ENCODE results near the gene RBM34.
"Not testable (repeated sequence)": the region's sequence is repeated elsewhere in the genome, so short reads cannot be mapped to it uniquely, and the experiment has no call there.

RBM34 gene

DNA sequence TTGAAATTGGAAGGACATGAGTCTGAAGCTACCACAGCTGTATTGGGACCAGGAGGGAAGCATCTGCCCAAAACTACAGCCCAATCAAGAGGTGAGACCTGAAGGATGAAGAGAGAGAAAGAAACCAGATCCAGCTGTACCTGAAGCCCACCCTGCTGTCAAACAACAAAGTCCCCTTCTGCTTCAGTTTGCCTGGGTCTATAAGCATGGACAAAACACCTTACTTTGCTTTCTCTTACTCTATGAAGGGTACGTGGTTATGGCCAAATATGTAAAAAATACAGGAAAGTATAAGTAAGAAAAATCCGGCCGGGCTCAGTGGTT is 58.8 kb downstream of the RBM34 start:
- DNase-seq = no peak
- Histone ChIP-seq H3K27ac (no peak overlapping the region), H3K4me3 (ENCODE audit: low read depth, low read length) (no peak overlapping the region), H3K27me3 (replicated peaks) (no peaks in the 10 kb centered on the region), H3K36me3 (replicated peaks) (peaks cover under 1% of the 10 kb centered on the region)
- TF ChIP-seq, protein P1, sequence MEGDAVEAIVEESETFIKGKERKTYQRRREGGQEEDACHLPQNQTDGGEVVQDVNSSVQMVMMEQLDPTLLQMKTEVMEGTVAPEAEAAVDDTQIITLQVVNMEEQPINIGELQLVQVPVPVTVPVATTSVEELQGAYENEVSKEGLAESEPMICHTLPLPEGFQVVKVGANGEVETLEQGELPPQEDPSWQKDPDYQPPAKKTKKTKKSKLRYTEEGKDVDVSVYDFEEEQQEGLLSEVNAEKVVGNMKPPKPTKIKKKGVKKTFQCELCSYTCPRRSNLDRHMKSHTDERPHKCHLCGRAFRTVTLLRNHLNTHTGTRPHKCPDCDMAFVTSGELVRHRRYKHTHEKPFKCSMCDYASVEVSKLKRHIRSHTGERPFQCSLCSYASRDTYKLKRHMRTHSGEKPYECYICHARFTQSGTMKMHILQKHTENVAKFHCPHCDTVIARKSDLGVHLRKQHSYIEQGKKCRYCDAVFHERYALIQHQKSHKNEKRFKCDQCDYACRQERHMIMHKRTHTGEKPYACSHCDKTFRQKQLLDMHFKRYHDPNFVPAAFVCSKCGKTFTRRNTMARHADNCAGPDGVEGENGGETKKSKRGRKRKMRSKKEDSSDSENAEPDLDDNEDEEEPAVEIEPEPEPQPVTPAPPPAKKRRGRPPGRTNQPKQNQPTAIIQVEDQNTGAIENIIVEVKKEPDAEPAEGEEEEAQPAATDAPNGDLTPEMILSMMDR (IDR thresholded peaks at IDR 0.05; ENCODE audit: low read depth, low read length, missing control alignments) = no peak
- in situ Hi-C loops (cut with HindIII; ENCODE audit: low pct_ligation_motif_present, low sequenced_read_pairs) = no loop called here

DNA sequence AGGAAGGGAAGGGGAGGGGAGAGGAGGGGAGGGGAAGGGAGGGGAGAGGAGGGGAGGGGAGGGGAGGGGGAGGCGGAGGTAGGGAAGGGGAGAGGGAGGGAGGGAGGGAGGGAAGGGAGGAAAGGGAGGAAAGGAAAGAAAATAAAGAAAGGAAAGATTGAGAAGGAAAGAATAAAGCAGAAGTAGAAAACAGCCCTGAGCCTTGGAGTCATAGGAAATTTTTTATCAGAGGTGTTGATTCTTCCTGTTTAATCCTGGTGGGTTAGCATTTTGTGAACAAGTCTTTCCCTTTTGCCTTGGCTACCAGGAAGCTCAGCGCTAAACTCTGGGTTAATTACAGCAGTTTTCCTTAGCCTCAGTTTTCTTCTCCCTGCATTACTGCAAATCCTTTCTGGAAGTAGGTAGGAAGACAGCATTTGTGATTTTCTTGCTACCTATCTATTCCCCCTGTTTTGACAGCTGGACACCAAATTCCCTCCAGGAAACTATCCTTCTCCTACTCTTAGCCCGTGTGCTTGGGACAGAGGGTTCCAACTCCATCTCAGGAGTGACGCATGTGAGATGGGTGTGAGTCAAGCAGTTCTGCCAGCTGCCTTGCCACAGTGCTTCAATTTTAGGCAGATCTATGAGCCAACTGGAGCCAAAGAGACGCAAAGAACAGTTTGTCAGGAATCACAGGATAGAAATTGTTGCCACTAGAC is 59.3 kb downstream of the RBM34 start:
- no peaks in the 10 kb centered on the region for H3K27me3 ChIP-seq (replicated peaks)

DNA sequence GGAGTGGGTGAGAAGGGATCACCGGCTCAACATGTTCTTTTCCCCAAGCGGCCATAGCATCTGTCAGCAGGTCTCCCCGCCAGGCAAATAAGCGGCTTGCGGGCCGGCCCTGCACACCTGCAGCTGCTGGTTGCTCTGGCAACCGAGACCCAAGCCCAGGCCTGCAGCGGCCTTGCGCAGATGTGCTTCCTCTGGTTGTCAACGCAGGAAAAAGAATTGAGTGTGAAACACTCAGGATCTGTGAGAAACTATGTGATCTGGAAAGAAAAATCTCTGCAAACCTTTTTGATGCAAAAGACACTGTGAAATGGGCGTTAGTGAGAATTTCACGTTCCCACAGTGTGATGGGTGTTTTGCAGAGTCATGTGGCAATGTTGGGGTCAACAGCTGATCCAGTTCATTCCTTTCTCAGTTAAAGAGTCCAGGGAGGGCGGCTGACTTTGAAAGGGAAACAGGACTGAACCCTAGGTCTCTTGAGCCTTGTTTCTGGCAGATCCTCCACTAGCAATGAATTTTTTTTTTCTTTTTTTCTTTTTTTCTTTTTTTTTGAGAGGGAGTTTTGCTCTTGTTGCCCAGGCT is 60.8 kb downstream of the RBM34 start:
- TF ChIP-seq, protein P1 (IDR thresholded peaks at IDR 0.05; ENCODE audit: low read depth, low read length, missing control alignments) = no peak
- in situ Hi-C loops (cut with HindIII; ENCODE audit: low pct_ligation_motif_present, low sequenced_read_pairs) = no loop called here
- H3K36me3 ChIP-seq (replicated peaks) = no peaks in the 10 kb centered on the region

More for the DNA sequence above, 59.3 kb downstream of the RBM34 start:
- in situ Hi-C loops (cut with HindIII; ENCODE audit: low pct_ligation_motif_present, low sequenced_read_pairs) = no loop called here
- Histone ChIP-seq H3K4me3 (ENCODE audit: low read depth, low read length) (no peak overlapping the region), H3K27ac (no peak overlapping the region), H3K36me3 (replicated peaks) (no peaks in the 10 kb centered on the region)
- TF ChIP-seq, protein P1 (IDR thresholded peaks at IDR 0.05; ENCODE audit: low read depth, low read length, missing control alignments) = no peak
- DNase-seq = no peak

DNA sequence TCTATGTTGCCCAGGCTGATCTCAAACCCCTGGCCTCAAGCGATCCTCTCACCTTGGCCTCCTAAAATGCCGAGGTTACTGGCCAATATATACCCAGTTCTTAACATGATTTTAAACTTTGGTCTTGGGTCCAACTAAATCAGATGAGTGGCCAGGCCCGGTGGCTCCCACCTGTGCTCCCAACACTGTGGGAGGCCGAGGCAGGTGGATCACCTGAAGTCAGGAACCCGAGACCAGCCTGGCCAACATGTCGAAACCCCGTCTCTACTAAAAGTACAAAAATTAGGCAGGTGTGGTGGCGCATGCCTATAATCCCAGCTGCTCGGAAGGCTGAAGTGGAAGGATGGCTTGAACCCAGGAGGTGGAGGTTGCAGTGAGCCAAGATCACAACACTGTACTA is 62.1 kb downstream of the RBM34 start:
- TF ChIP-seq, protein P1 (IDR thresholded peaks at IDR 0.05; ENCODE audit: low read depth, low read length, missing control alignments) = no peak
- no peak for DNase-seq
- Histone ChIP-seq H3K4me3 (ENCODE audit: low read depth, low read length) (no peak overlapping the region), H3K27ac (no peak overlapping the region), H3K27me3 (replicated peaks) (no peaks in the 10 kb centered on the region), H3K36me3 (replicated peaks) (no peaks in the 10 kb centered on the region)
- in situ Hi-C loops (cut with HindIII; ENCODE audit: low pct_ligation_motif_present, low sequenced_read_pairs) = loop anchor here (25.0 kb wide), 2 partner anchors 512 to 612 kb away; partner anchors contain the start of gene TARBP1

More for the DNA sequence above, 60.8 kb downstream of the RBM34 start:
- no peak overlapping the region for H3K27ac ChIP-seq
- no peak for DNase-seq
- H3K4me3 ChIP-seq (ENCODE audit: low read depth, low read length) = no peak overlapping the region
- H3K27me3 ChIP-seq (replicated peaks) = no peaks in the 10 kb centered on the region

DNA sequence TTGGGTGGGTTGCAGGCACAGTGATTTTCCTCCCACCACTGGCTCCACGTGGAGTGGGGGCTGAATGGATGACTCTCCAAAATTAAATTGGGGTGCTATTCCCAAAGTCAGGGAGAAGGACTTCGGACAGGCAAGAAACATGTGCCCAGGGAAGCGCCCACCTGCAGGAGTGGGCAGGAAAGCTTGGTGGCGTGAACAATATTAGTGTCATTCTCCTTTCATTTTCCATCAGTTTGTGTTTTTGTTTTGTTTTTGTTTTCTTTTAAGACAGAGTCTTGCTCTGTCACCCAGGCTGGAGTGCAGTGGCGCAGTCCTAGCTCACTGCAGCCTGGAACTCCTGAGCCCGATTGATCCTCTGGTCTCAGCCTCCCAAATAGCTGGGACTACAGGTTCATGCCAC is 62.5 kb downstream of the RBM34 start:
- H3K27ac ChIP-seq = no peak overlapping the region
- TF ChIP-seq, protein P1 (IDR thresholded peaks at IDR 0.05; ENCODE audit: low read depth, low read length, missing control alignments) = no peak
- in situ Hi-C loops (cut with HindIII; ENCODE audit: low pct_ligation_motif_present, low sequenced_read_pairs) = loop anchor here (25.0 kb wide), 2 partner anchors 511 to 611 kb away; partner anchors contain the start of gene TARBP1
- no peaks in the 10 kb centered on the region for H3K36me3 ChIP-seq (replicated peaks)
- no peak for DNase-seq
- H3K27me3 ChIP-seq (replicated peaks) = no peaks in the 10 kb centered on the region
- no peak overlapping the region for H3K4me3 ChIP-seq (ENCODE audit: low read depth, low read length)

DNA sequence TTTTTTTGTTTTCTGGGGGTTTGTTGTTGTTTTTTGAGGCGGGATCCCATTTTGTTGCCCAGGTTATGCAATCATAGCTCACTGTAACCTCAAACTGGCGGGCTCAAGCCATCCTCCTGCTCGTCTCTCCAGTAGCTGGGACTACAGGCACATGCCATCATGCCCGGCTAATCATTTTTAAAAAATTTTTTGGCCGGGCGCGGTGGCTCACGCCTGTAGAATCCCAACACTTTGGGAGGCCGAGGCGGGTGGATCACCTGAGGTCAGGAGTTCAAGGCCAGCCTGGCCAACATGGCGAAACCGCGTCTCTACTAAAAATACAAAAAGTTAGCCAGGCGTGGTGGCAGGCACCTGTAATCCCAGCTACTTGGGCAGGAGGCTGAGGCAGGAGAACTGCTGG is 63.5 kb downstream of the RBM34 start:
- DNase-seq = not testable (repeated sequence)
- in situ Hi-C loops (cut with HindIII; ENCODE audit: low pct_ligation_motif_present, low sequenced_read_pairs) = loop anchor here (25.0 kb wide), 2 partner anchors 510 to 610 kb away; partner anchors contain the start of gene TARBP1

More for the DNA sequence above, 63.5 kb downstream of the RBM34 start:
- H3K4me3 ChIP-seq (ENCODE audit: low read depth, low read length); H3K27me3 ChIP-seq (replicated peaks); H3K27ac ChIP-seq; H3K36me3 ChIP-seq (replicated peaks): not testable (repeated sequence)
